HG02973 (cell line): ENCODE data around the gene HOXA5.

Source experiments
- ATAC-seq: cut with Tn5 transposase; IDR thresholded peaks from one replicate; pipeline ENCODE4 v1.9.1; 2021; ENCODE audit warnings: moderate library complexity; ENCODE audit not compliant: unreplicated experiment

The HOXA5 gene

GRCh38 chr7:27149842-27150567 is 6.5 kb upstream of the HOXA5 start:
- ATAC-seq, result no peak

GRCh38 chr7:27148756-27149641 is 5.5 kb upstream of the HOXA5 start:
- no peak for ATAC-seq

- no peak for ATAC-seq
These were observed 4.7 kb upstream of the HOXA5 start for GRCh38 chr7:27148031-27148755.

GRCh38 chr7:27147199-27148030 is 3.9 kb upstream of the HOXA5 start, which contains the start of gene HOXA6:
HOXA6 (minus strand) TSS chr7:27147774; CDS start chr7:27147749, 25 bp downstream.
- ATAC-seq, result no peak

GRCh38 chr7:27146491-27147198 is 3.2 kb upstream of the HOXA5 start:
- no peak for ATAC-seq

- ATAC-seq, result no peak
These were observed 2.5 kb upstream of the HOXA5 start for GRCh38 chr7:27145914-27146412.

- ATAC-seq, result no peak
These were observed 1.9 kb upstream of the HOXA5 start for GRCh38 chr7:27145165-27145913.

GRCh38 chr7:27144781-27145164 is 1.3 kb upstream of the HOXA5 start:
- no peak for ATAC-seq

GRCh38 chr7:27143950-27144780 is 684 bp upstream of the HOXA5 start:
- ATAC-seq, result no peak

GRCh38 chr7:27142580-27143022 is 880 bp downstream of the HOXA5 start:
- no peak for ATAC-seq

GRCh38 chr7:27141923-27142579 is 1.4 kb downstream of the HOXA5 start:
- ATAC-seq, result no peak

GRCh38 chr7:27141137-27141922 is 2.2 kb downstream of the HOXA5 start:
- no peak for ATAC-seq

- no peak for ATAC-seq
These were observed 3.2 kb downstream of the HOXA5 start for GRCh38 chr7:27140126-27140857.

- ATAC-seq, result no peak
These were observed 4.0 kb downstream of the HOXA5 start for GRCh38 chr7:27139334-27140125.

- ATAC-seq, result no peak
These were observed 4.5 kb downstream of the HOXA5 start for GRCh38 chr7:27138985-27139333.
